Activated CD4-positive, alpha-beta T cell treated with anti-CD3 and anti-CD28 coated beads for 36 hours (primary cell): ENCODE data around the gene ZNF385C. TPM values are rescaled to one million over a fixed set of nuclear protein-coding genes. Genes with fewer than 3 reads are reported as not detected.

Source experiments
- ATAC-seq: fragments of 200-7000 bp; cut with Tn5 transposase; one replicate; pipeline ENCODE4 v1.10.0; 2021; ENCODE audit warnings: mild to moderate bottlenecking, moderate library complexity
- CTCF ChIA-PET: fragments of 350-600 bp; sonication (Branson Sonifier 250); formaldehyde crosslinking; loops from one replicate; lab custom pipeline; 2021; ENCODE audit warnings: antibody characterized with exemption; lab: Charles Lee
- POLR2A ChIA-PET: fragments of 350-600 bp; sonication (Branson Sonifier 250); formaldehyde crosslinking; loops from one replicate; lab custom pipeline; 2021; ENCODE audit warnings: antibody characterized with exemption, inconsistent platforms; lab: Charles Lee
- DNase-seq: peaks from one replicate; pipeline ENCODE4 v3.0.0-alpha.2; 2020
- H3K27ac Mint-ChIP-seq: one replicate; pipeline ENCODE4 v1.8.0; 2021; ENCODE audit warnings: mixed read lengths
- H3K27me3 Mint-ChIP-seq: one replicate; pipeline ENCODE4 v1.8.0; 2021; ENCODE audit warnings: mixed read lengths
- H3K36me3 Mint-ChIP-seq: one replicate; pipeline ENCODE4 v1.8.0; 2021; ENCODE audit warnings: low read depth, mixed read lengths
- H3K4me1 Mint-ChIP-seq: one replicate; pipeline ENCODE4 v1.8.0; 2021; ENCODE audit warnings: mixed read lengths
- H3K4me3 Mint-ChIP-seq: one replicate; pipeline ENCODE4 v1.8.0; 2021; ENCODE audit warnings: mild to moderate bottlenecking, moderate library complexity, mixed read lengths
- H3K9me3 Mint-ChIP-seq: one replicate; pipeline ENCODE4 v1.8.0; 2021; ENCODE audit warnings: low read depth, mixed read lengths
- intact Hi-C, 2 experiments: fragments of 100-400 bp; cut with DNase I in 1 of 2; cut with micrococcal nuclease in 1 of 2; formaldehyde crosslinking; loops; one replicate each; pipeline versions ENCODE4 v1.14.2 to v1.15.1; 2022 to 2024; cut with DNase I, micrococcal nuclease
- total RNA-seq, 2 experiments: library from RNA; stranded (reverse); gene quantifications; one replicate each; pipeline ENCODE4 v1.2.3, GENCODE V29; 2021

ZNF385C gene
- total RNA-seq, 2 experiments from 2014 or later, result 0.23 to 0.30 TPM

DNA sequence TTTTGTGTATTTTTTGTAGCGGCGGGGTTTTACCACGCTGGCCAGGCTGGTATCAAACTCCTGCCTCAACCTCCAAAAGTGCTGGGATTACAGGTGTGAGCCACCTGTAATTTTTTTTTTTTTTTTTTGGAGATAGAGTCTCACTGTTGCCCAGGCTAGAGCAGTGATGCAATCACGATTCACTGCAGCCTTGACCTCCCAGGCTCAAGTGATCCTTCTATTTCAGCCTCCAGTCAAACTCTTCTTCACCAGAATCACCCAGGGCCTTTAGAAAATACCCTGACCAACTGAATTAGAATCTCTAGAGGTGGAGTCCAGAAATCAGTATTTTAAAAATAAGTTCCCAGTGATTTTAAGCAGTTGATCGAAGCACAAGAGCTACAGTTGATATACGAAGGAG lies 36.9 kb upstream of the ZNF385C start:
- no peak for ATAC-seq
- Mint-ChIP-seq H3K9me3 (no peaks in the 10 kb centered on the region), H3K4me1 (peaks cover 60% of the 10 kb centered on the region), H3K27ac (no peak overlapping the region), H3K27me3 (no peaks in the 10 kb centered on the region), H3K36me3 (peaks cover 11% of the 10 kb centered on the region), H3K4me3 (no peak overlapping the region)
- ChIA-PET CTCF (interaction anchor here (0.6 to 1.6 kb wide), 4 partner anchors 10 to 46 kb away, joined by 3 read pairs; no protein-coding TSS in a partner anchor), POLR2A (interaction anchor here (0.9 to 1.4 kb wide), 3 partner anchors 14 to 18 kb away, joined by 3 to 4 read pairs (median 3); no protein-coding TSS in a partner anchor)
- no peak for DNase-seq
- intact Hi-C loops, result no loop called here

DNA sequence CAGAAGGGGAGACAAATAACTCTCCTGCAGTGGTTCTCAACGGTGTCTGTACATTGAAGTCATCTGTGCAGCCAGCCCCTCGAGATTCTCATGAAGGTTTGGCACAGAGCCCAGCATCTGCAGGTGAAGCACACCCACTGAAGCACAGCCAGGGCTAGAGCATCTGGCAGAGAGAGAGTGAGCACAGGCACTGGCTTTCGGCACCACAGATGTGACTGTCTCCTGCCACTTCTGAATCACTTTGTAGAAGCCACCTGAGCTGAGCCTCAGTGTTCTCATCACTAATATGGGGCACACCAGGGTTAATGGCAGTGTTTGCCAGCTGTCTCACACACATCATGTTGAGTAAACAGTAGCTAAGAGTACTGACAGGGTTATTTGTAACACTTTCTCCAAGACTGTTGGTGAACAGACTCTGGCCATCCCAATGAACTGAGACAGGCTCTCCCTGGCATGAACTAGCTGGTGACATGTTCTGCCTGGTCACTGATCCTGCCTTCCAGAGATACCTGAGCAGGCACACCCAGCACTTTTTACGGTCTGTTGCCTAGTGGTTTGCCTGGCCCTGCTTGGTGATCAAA lies 35.3 kb upstream of the ZNF385C start:
- ATAC-seq (peak; percentile 78), DNase-seq (peak; percentile 63)
- Mint-ChIP-seq H3K27me3 (no peaks in the 10 kb centered on the region), H3K4me3 (no peak overlapping the region), H3K36me3 (peaks cover 22% of the 10 kb centered on the region), H3K27ac (peak overlapping the region; percentile 89), H3K4me1 (peaks cover 54% of the 10 kb centered on the region), H3K9me3 (no peaks in the 10 kb centered on the region)
- intact Hi-C loops, result no loop called here
- CTCF ChIA-PET, result interaction anchor here (1.0 to 1.9 kb wide), 5 partner anchors 10 to 88 kb away, joined by 3 to 5 read pairs (median 3); no protein-coding TSS in a partner anchor
- POLR2A ChIA-PET, result interaction anchor here (0.9 kb wide), 1 partner anchor 54 kb away, joined by 5 read pairs; no protein-coding TSS in a partner anchor

- no peaks in the 10 kb centered on the region for H3K9me3 Mint-ChIP-seq
- peak; percentile 71 for DNase-seq
These were observed 34.7 kb upstream of the ZNF385C start for GRCh38 chr17:42132941-42133340.

DNA sequence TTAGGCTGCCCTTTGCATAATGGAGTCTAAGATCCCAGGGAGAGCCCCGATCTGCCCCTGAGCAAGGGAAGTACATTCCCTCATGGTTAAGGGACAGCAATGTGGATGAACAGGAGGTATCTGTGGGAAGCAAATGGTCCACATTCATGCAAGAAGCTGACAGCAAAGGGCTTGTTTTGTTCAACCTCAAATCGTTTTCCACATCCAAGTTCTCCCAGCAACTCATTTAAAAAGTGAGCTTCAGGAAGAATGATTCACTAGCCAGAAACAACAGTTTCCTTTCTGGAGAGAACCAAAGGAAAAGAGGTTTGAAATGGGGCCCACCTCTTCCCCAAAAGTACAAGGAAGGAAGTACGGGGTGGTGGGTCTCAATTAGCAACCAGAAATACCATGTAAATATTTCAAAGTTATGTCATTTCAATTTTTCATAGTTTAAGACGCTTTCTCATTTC lies 33.7 kb upstream of the ZNF385C start:
- Mint-ChIP-seq H3K27me3 (no peaks in the 10 kb centered on the region), H3K36me3 (peaks cover 33% of the 10 kb centered on the region), H3K4me3 (no peak overlapping the region), H3K27ac (peak overlapping the region; percentile 89), H3K9me3 (no peaks in the 10 kb centered on the region), H3K4me1 (peaks cover 49% of the 10 kb centered on the region)
- ChIA-PET POLR2A (interaction anchor here (0.7 to 1.2 kb wide), 3 partner anchors 12 to 274 kb away, joined by 3 read pairs; no protein-coding TSS in a partner anchor), CTCF (interaction anchor here (0.6 to 1.9 kb wide), 11 partner anchors 8 to 339 kb away, joined by 3 to 6 read pairs (median 3); partner anchors contain the start of genes KAT2A, NKIRAS2 and ODAD4)
- intact Hi-C loops, result no loop called here
- ATAC-seq (no peak), DNase-seq (no peak)

More at GRCh38 chr17:42132941-42133340, 34.7 kb upstream of the ZNF385C start:
- ATAC-seq, result peak; percentile 84
- no peak overlapping the region for H3K4me3 Mint-ChIP-seq
- peak overlapping the region; percentile 89 for H3K27ac Mint-ChIP-seq
- intact Hi-C loops, result no loop called here
- H3K4me1 Mint-ChIP-seq, result peaks cover 54% of the 10 kb centered on the region
- ChIA-PET CTCF (interaction anchor here (0.6 to 1.9 kb wide), 8 partner anchors 9 to 113 kb away, joined by 3 to 6 read pairs (median 3); partner anchors contain the start of genes NKIRAS2 and ZNF385C), POLR2A (no interaction called here)
- H3K36me3 Mint-ChIP-seq, result peaks cover 27% of the 10 kb centered on the region
- H3K27me3 Mint-ChIP-seq, result no peaks in the 10 kb centered on the region

DNA sequence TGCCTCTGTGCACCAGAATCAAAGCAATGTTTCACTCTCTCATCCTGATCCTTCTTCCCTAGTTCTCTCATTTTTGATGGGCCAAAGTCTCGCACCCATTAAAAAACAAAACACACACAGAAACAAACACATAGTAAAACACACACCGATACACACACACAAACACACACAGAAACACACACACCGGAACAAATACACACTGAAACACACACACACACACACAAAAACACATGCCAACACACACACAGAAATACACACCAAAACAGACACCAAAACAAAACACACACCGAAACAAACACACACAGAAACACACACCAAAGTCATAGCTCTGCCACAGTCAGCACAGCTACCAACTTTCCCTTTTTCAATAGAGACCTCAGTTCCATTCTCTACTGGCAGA lies 33.0 kb upstream of the ZNF385C start:
- H3K9me3 Mint-ChIP-seq, result no peaks in the 10 kb centered on the region
- ATAC-seq, result no peak
- peak overlapping the region; percentile 89 for H3K27ac Mint-ChIP-seq
- intact Hi-C loops, result no loop called here
- no peaks in the 10 kb centered on the region for H3K27me3 Mint-ChIP-seq
- H3K36me3 Mint-ChIP-seq, result peaks cover 34% of the 10 kb centered on the region
- DNase-seq, result no peak
- peaks cover 41% of the 10 kb centered on the region for H3K4me1 Mint-ChIP-seq
- CTCF ChIA-PET, result interaction anchor here (0.6 to 1.9 kb wide), 6 partner anchors 64 to 201 kb away, joined by 3 to 6 read pairs (median 4); partner anchors contain the start of genes NKIRAS2 and ODAD4
- POLR2A ChIA-PET, result no interaction called here
- H3K4me3 Mint-ChIP-seq, result no peak overlapping the region

DNA sequence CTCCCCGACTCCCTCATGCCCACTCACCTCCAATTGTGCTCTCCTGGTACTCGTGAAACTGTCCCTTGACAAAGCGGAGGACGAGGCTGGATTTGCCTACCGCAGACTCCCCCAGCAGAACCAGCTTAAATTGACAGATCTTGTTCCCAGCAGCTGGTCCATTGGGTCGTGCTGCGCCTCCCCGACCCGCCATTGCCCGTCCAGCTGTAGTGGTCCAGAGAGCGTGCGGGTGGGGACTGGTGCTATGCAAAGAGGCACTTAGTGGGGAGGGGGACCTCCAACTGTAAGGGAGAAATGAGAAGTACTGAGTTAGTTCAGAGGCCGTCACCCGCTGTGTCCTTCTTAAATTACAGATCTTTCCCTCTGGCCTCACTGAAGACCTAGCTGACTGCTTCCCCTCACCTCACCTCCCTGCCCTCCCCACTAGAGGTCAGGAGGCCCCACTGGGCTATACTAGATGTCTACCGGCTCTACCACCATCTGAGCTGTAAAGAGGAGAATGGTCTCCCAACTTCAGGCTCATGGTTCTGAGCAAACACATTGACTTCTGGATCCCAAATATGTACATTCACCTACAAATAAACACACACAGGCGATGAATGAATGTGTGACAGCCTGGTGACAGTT lies 32.1 kb upstream of the ZNF385C start:
- CTCF ChIA-PET, result interaction anchor here (0.7 to 1.6 kb wide), 5 partner anchors 28 to 397 kb away, joined by 3 to 4 read pairs (median 3); partner anchors contain the start of gene ODAD4
- POLR2A ChIA-PET, result interaction anchor here (0.7 kb wide), 1 partner anchor 544 kb away, joined by 3 read pairs; no protein-coding TSS in a partner anchor
- Mint-ChIP-seq H3K9me3 (no peaks in the 10 kb centered on the region), H3K4me3 (no peak overlapping the region), H3K27me3 (no peaks in the 10 kb centered on the region), H3K27ac (peak overlapping the region; percentile 70), H3K4me1 (peaks cover 34% of the 10 kb centered on the region), H3K36me3 (peaks cover 33% of the 10 kb centered on the region)
- intact Hi-C loops, result no loop called here
- no peak for DNase-seq
- ATAC-seq, result no peak

GRCh38 chr17:42129109-42129837 lies 31.0 kb upstream of the ZNF385C start:
- peaks cover 31% of the 10 kb centered on the region for H3K4me1 Mint-ChIP-seq
- H3K27ac Mint-ChIP-seq, result peak overlapping the region; percentile 29
- H3K36me3 Mint-ChIP-seq, result peaks cover 37% of the 10 kb centered on the region
- no peaks in the 10 kb centered on the region for H3K27me3 Mint-ChIP-seq
- DNase-seq (no peak), ATAC-seq (no peak)
- CTCF ChIA-PET, result interaction anchor here (0.6 to 1.6 kb wide), 2 partner anchors 26 to 186 kb away, joined by 3 read pairs; no protein-coding TSS in a partner anchor
- no peaks in the 10 kb centered on the region for H3K9me3 Mint-ChIP-seq
- intact Hi-C loops, result no loop called here
- no peak overlapping the region for H3K4me3 Mint-ChIP-seq
- POLR2A ChIA-PET, result no interaction called here

DNA sequence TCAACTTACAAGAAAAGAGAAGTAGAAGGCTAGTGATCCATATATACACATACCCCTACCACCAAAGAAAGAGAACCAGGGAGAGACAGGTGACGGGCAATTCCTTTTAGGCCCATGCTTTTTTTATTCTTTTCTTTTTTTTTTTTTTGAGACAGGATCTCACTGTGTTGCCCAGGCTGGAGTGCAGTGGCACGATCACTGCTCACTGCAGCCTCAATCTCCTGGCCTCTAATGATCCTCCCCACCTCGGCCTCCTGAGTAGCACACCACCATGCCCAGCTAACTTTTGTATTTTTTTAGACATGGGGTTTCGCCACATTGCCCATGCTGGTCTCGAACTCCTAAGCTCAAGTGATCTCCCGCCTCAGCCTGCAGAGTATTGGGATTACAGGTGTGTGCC lies 29.1 kb upstream of the ZNF385C start:
- Mint-ChIP-seq H3K4me1 (peaks cover 12% of the 10 kb centered on the region), H3K9me3 (no peaks in the 10 kb centered on the region), H3K27me3 (no peaks in the 10 kb centered on the region), H3K27ac (peak overlapping the region; percentile 55), H3K36me3 (peaks cover 36% of the 10 kb centered on the region), H3K4me3 (no peak overlapping the region)
- DNase-seq (no peak), ATAC-seq (no peak)
- ChIA-PET CTCF (no interaction called here), POLR2A (interaction anchor here (0.6 kb wide), 1 partner anchor 22 kb away, joined by 3 read pairs; no protein-coding TSS in a partner anchor)
- intact Hi-C loops, result no loop called here

DNA sequence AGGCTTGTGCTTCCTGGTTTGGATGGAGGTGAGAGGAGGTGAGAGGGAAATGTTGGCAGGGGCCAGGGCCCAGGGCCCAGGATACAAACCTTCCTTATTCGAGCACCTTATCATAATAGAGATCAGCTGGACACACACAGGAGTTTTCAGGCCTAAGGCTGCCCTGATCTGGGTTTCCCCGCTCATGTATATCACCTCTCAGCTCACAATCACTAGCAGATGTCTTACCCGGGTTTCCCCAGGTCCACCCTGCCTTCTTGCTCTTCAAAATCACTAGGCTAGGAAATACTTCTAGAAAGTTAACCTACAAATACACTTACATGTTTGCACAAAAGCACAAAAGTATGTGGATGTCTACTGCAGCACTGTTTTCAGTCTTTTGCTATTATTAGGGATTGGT lies 28.6 kb upstream of the ZNF385C start:
- H3K4me3 Mint-ChIP-seq, result no peak overlapping the region
- no peaks in the 10 kb centered on the region for H3K27me3 Mint-ChIP-seq
- H3K4me1 Mint-ChIP-seq, result peaks cover 6% of the 10 kb centered on the region
- no peaks in the 10 kb centered on the region for H3K9me3 Mint-ChIP-seq
- ATAC-seq, result no peak
- POLR2A ChIA-PET, result no interaction called here
- intact Hi-C loops, result no loop called here
- peaks cover 36% of the 10 kb centered on the region for H3K36me3 Mint-ChIP-seq
- CTCF ChIA-PET, result no interaction called here
- no peak for DNase-seq
- H3K27ac Mint-ChIP-seq, result peak overlapping the region; percentile 55

DNA sequence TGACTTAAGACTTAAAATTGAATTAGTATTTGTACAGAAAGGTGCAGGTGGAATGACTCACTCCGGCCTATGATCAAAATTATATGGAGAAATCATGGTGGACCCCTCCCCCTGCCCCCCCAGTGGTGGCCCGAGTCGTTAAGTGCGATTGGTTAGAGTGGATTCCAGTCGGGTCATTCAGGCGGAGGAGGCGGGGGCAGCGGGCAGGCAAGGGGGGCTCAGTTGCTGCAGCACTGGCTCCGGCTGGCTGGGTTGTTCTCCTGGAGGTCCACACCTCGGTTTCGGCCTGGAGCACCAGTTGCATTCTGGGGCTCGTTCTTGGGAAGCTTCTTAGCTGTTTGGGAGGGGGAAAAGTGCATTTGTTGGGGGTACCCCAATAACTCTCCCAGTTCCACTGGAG lies 27.3 kb upstream of the ZNF385C start:
- POLR2A ChIA-PET, result no interaction called here
- CTCF ChIA-PET, result interaction anchor here (0.7 kb wide), 1 partner anchor 53 kb away, joined by 3 read pairs; no protein-coding TSS in a partner anchor
- Mint-ChIP-seq H3K4me3 (no peak overlapping the region), H3K9me3 (no peaks in the 10 kb centered on the region), H3K27me3 (no peaks in the 10 kb centered on the region), H3K36me3 (peaks cover 31% of the 10 kb centered on the region), H3K27ac (no peak overlapping the region), H3K4me1 (peaks cover 4% of the 10 kb centered on the region)
- intact Hi-C loops, result no loop called here
- ATAC-seq, result no peak
- DNase-seq, result no peak

- no peak for ATAC-seq
- no peak overlapping the region for H3K27ac Mint-ChIP-seq
- intact Hi-C loops, result no loop called here
These were observed 26.0 kb upstream of the ZNF385C start for GRCh38 chr17:42124256-42124655.

More at GRCh38 chr17:42124256-42124655, 26.0 kb upstream of the ZNF385C start:
- Mint-ChIP-seq H3K27me3 (no peaks in the 10 kb centered on the region), H3K4me1 (peaks cover 14% of the 10 kb centered on the region), H3K36me3 (peaks cover 28% of the 10 kb centered on the region), H3K9me3 (no peaks in the 10 kb centered on the region), H3K4me3 (no peak overlapping the region)
- no peak for DNase-seq
- CTCF ChIA-PET, result interaction anchor here (1.1 kb wide), 1 partner anchor 8 kb away, joined by 3 read pairs; no protein-coding TSS in a partner anchor
- POLR2A ChIA-PET, result interaction anchor here (1.0 kb wide), 1 partner anchor 19 kb away, joined by 3 read pairs; no protein-coding TSS in a partner anchor
